HepG2 (cell line): ENCODE results near the gene PDCD10. TPM values are rescaled to one million over a fixed set of nuclear protein-coding genes. Genes with fewer than 3 reads are reported as not detected.

ENCODE experiments used
- ATAC-seq: fragments of 200-7000 bp; cut with Tn5 transposase; 3 replicates; pipeline ENCODE4 v1.9.1; 2020; ENCODE audit warnings: mild to moderate bottlenecking, moderate library complexity
- BruUV-seq: library from RNA; stranded (reverse); fragments of 400-500 nt; replicated peaks from 2 replicates; lab custom pipeline; 2021; lab: Mats Ljungman, UMichigan
- CTCF ChIA-PET: fragments of 300-600 bp; formaldehyde crosslinking; extraction: SDS; loops from one replicate; lab custom pipeline; 2021; ENCODE audit warnings: low total read pairs, inconsistent platforms, low intra/inter-chr PET ratio; lab: Yijun Ruan, JAX
- POLR2A ChIA-PET: fragments of 350-600 bp; sonication (Branson Sonifier 250); formaldehyde crosslinking; loops from one replicate; lab custom pipeline; 2020; ENCODE audit warnings: antibody characterized with exemption, inconsistent platforms; lab: Yijun Ruan, JAX
- DNase-seq: peaks from one replicate; pipeline ENCODE4 v3.0.0-alpha.2; 2015; ENCODE audit warnings: low spot score
- FAIRE-seq: peaks from 3 replicates; lab custom pipeline; 2011; peaks lifted over from hg19 to GRCh38; lab: Jason Lieb, UNC
- H2AFZ ChIP-seq: one replicate; pipeline ENCODE4 v1.6.1; 2011; ENCODE audit warnings: low read length, inconsistent platforms
- H3K27ac ChIP-seq: fragments of 300-600 bp; 3 replicates; pipeline ENCODE4 v1.8.0; 2011; ENCODE audit warnings: mixed run types, mild to moderate bottlenecking, mixed read lengths, low read length, inconsistent platforms; ENCODE audit not compliant: insufficient read depth; ENCODE audit errors: extremely low read length
- H3K27me3 ChIP-seq, 2 experiments: fragments of 200-600 bp in 1 of 2; 2 replicates in 1 of 2; 3 replicates in 1 of 2; pipeline versions ENCODE4 v1.6.0 to v1.8.0; 2011; ENCODE audit warnings: low read length in 2 of 2, mild to moderate bottlenecking in 2 of 2, moderate library complexity in 2 of 2, inconsistent platforms in 1 of 2; ENCODE audit not compliant: insufficient read depth in 2 of 2, control insufficient read depth in 1 of 2
- H3K36me3 ChIP-seq, 2 experiments: fragments of 200-600 bp in 1 of 2; replicated peaks in 1 of 2; 2 replicates in 1 of 2; 3 replicates in 1 of 2; pipeline versions ENCODE4 v1.5.1 to v1.8.0; 2011; ENCODE audit warnings: low read length in 2 of 2, inconsistent platforms in 1 of 2; ENCODE audit not compliant: insufficient read depth in 2 of 2, control insufficient read depth in 1 of 2
- H3K4me1 ChIP-seq: 2 replicates; pipeline ENCODE4 v1.5.1; 2012; ENCODE audit warnings: low read length, inconsistent platforms; ENCODE audit not compliant: insufficient read depth
- H3K4me2 ChIP-seq: 2 replicates; pipeline ENCODE4 v1.6.0; 2011; ENCODE audit warnings: low read depth, low read length, inconsistent platforms
- H3K4me3 ChIP-seq, 3 experiments: fragments of 200-600 bp in 1 of 3; sonication (generic), shearing (Covaris generic) in 1 of 3; replicated peaks in 1 of 3; 2 replicates each; pipeline ENCODE4 v1.5.1; 2011 to 2016; ENCODE audit warnings: low read length in 3 of 3, inconsistent platforms in 2 of 3, low read depth in 2 of 3, mild to moderate bottlenecking in 2 of 3, control low read depth in 1 of 3, mixed read lengths in 1 of 3; ENCODE audit not compliant: insufficient read depth in 1 of 3
- H3K79me2 ChIP-seq: one replicate; pipeline ENCODE4 v1.6.1; 2011; ENCODE audit warnings: low read length, inconsistent platforms; ENCODE audit not compliant: insufficient read depth
- H3K9ac ChIP-seq: 2 replicates; pipeline ENCODE4 v1.6.0; 2011; ENCODE audit warnings: mild to moderate bottlenecking, low read depth, low read length, inconsistent platforms; ENCODE audit not compliant: insufficient read depth
- H3K9me3 ChIP-seq: 2 replicates; pipeline ENCODE4 v1.5.1; 2012; ENCODE audit warnings: mild to moderate bottlenecking, low read length
- H4K20me1 ChIP-seq: 2 replicates; pipeline ENCODE4 v1.6.0; 2011; ENCODE audit warnings: inconsistent platforms, mild to moderate bottlenecking, low read length, moderate library complexity; ENCODE audit not compliant: insufficient read depth
- BORCS8-MEF2B ChIP-seq: sonication (generic); formaldehyde crosslinking; IDR thresholded peaks from 2 replicates; pipeline ENCODE4 v1.8.0; 2022; ENCODE audit warnings: mild to moderate bottlenecking, missing genetic modification reagents
- CSRNP2 ChIP-seq: sonication (generic); formaldehyde crosslinking; conservative IDR thresholded peaks from 2 replicates; pipeline ENCODE4 v1.8.0; 2022; ENCODE audit warnings: low read depth, missing genetic modification reagents
- ETV5 ChIP-seq: IDR thresholded peaks from 2 replicates; pipeline ENCODE4 v1.6.1; 2018; ENCODE audit warnings: missing biosample characterization, missing genetic modification reagents, inconsistent platforms, borderline replicate concordance
- MIER3 ChIP-seq: IDR thresholded peaks from 2 replicates; pipeline ENCODE4 v1.6.1; 2016; ENCODE audit warnings: missing compliant biosample characterization, borderline replicate concordance
- SOX5 ChIP-seq: IDR thresholded peaks from 2 replicates; pipeline ENCODE4 v1.6.1; 2016; ENCODE audit warnings: borderline replicate concordance
- YEATS4 ChIP-seq: sonication (generic); formaldehyde crosslinking; IDR thresholded peaks from 2 replicates; pipeline ENCODE4 v1.4.0; 2020; ENCODE audit warnings: missing genetic modification reagents, borderline replicate concordance
- ZBTB43 ChIP-seq: sonication (generic); formaldehyde crosslinking; conservative IDR thresholded peaks from 2 replicates; pipeline ENCODE4 v1.4.0; 2020; ENCODE audit warnings: missing genetic modification reagents
- ZBTB46 ChIP-seq: sonication (generic); formaldehyde crosslinking; IDR thresholded peaks from 2 replicates; pipeline ENCODE4 v1.4.0; 2020; ENCODE audit warnings: mild to moderate bottlenecking, missing genetic modification reagents, borderline replicate concordance
- ZNF609 ChIP-seq: sonication (generic); formaldehyde crosslinking; IDR thresholded peaks from 2 replicates; pipeline ENCODE4 v1.4.0; 2020; ENCODE audit warnings: mild to moderate bottlenecking, missing genetic modification reagents, borderline replicate concordance
- ZNF691 ChIP-seq: sonication (generic); formaldehyde crosslinking; IDR thresholded peaks from 2 replicates; pipeline ENCODE4 v1.4.0; 2020; ENCODE audit warnings: missing genetic modification reagents, low read depth, mild to moderate bottlenecking, borderline replicate concordance
- ZNF772 ChIP-seq: sonication (generic); formaldehyde crosslinking; IDR thresholded peaks from 2 replicates; pipeline ENCODE4 v1.5.0; 2020; ENCODE audit warnings: mild to moderate bottlenecking, missing genetic modification reagents
- ZSCAN20 ChIP-seq: sonication (generic); formaldehyde crosslinking; IDR thresholded peaks from 2 replicates; pipeline ENCODE4 v1.4.0; 2020; ENCODE audit warnings: missing genetic modification reagents, mild to moderate bottlenecking, borderline replicate concordance
- WGBS: methylation state at CpG from one replicate; pipeline ENCODE4 v1.1.6; 2017; ENCODE audit warnings: low lambda C conversion rate; 5-methylcytosine and 5-hydroxymethylcytosine counted together
- in situ Hi-C: cut with HindIII; loops from 2 replicates; pipeline ENCODE4 v1.10.0; 2017; ENCODE audit warnings: low pct_unique_long_range_greater_than_20kb; ENCODE audit not compliant: extremely low pct_ligation_motif_present
- intact Hi-C: fragments of 100-400 bp; cut with micrococcal nuclease; formaldehyde crosslinking; loops from one replicate; pipeline ENCODE4 v1.10.0; 2022; ENCODE audit not compliant: unreplicated experiment
- polyA plus RNA-seq, 8 experiments: library from polyadenylated mRNA; depleted of rRNA in 3 of 8; stranded (reverse) in 7 of 8; unstranded in 1 of 8; fragments of >200 nt; fragmentation: Illumina TruSeq in 4 of 8; extraction: Trizol in 4 of 8; gene quantifications; 2 replicates each; pipeline versions ENCODE4 v1.2.1 to v1.2.3, GENCODE V29; 2011 to 2016; ENCODE audit warnings: low read depth in 4 of 8, missing spikeins in 1 of 8, mixed read lengths in 1 of 8; ENCODE audit not compliant: insufficient read depth in 1 of 8
- total RNA-seq, 5 experiments: library from RNA; depleted of rRNA; stranded (reverse); fragments of >200 nt; fragmentation: Illumina TruSeq; extraction: Trizol; gene quantifications; 2 replicates each; pipeline ENCODE4 v1.2.3, GENCODE V29; 2016; ENCODE audit warnings: low read depth in 1 of 5

PDCD10 gene
- total and polyA plus RNA-seq, 2 of the 13 experiments (the other 11 are each of a cell fraction or from before 2014, with no cell fraction given): 48.5 to 53.9 TPM

GRCh38 chr3:167673221-167673620, 61.5 kb downstream of the PDCD10 start:
- Histone ChIP-seq H3K4me2 (no peak overlapping the region), H2AFZ (no peak overlapping the region), H3K36me3 (peaks cover 0 to 9% of the 10 kb centered on the region in 2 experiments; a peak in 1 of 5 replicates), H3K4me3 (no peak overlapping the region), H3K27me3 (no peaks in the 10 kb centered on the region), H3K9ac (no peak overlapping the region), H3K4me1 (no peaks in the 10 kb centered on the region), H3K9me3 (peaks cover 19% of the 10 kb centered on the region), H3K27ac (no peak overlapping the region), H3K79me2 (no peaks in the 10 kb centered on the region), H4K20me1 (no peaks in the 10 kb centered on the region)
- WGBS: 95% methylated on average over 1 of the region's 1 CpG
- DNase-seq: no peak
- ChIA-PET POLR2A (no interaction called here), CTCF (no interaction called here)
- BruUV-seq: no TSS peak
- ATAC-seq: no peak
- in situ Hi-C loops (no loop called here), intact Hi-C loops (no loop called here)
- no peak for FAIRE-seq
- no peak for TF ChIP-seq ZBTB43 (CRISPR knock-in tag)
- no peak for TF ChIP-seq ZSCAN20 (CRISPR knock-in tag)
- TF ChIP-seq MIER3: no peak
- TF ChIP-seq ZNF691: no peak
- TF ChIP-seq ZNF772 (CRISPR knock-in tag): no peak
- TF ChIP-seq ZBTB46 (CRISPR knock-in tag): no peak
- no peak for TF ChIP-seq SOX5 (CRISPR knock-in tag)
- no peak for TF ChIP-seq BORCS8-MEF2B
- no peak for TF ChIP-seq CSRNP2 (CRISPR knock-in tag)
- TF ChIP-seq ZNF609 (CRISPR knock-in tag): no peak
- no peak for TF ChIP-seq ETV5
- TF ChIP-seq YEATS4 (CRISPR knock-in tag): no peak
